ENCODE results near the gene TRIM44.
"Not testable (repeated sequence)": the region's sequence is repeated elsewhere in the genome, so short reads cannot be mapped to it uniquely, and the experiment has no call there.

The TRIM44 gene

DNA sequence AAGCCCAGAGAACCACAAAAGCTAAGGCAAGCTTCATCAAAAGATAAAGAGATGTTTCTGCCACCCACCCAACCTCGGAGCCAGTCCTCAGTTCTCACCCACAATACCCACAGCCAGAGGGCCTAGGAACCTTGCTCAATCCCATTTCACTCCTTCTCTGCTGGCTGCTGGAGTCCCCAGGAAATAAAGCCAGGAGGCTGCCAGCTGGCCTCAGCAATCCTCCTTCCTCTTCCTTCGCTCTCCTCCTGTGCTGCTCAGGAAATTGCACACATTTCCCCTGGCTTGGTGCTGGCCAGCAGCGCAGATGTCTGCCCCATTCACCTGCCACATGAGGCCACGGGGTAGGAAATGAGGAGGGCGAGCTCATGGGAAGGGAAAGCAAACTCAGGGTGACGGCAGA, 189.5 kb downstream of the TRIM44 start:
- DNase-seq (ENCODE audit: low read depth, low spot score): no peak

DNA sequence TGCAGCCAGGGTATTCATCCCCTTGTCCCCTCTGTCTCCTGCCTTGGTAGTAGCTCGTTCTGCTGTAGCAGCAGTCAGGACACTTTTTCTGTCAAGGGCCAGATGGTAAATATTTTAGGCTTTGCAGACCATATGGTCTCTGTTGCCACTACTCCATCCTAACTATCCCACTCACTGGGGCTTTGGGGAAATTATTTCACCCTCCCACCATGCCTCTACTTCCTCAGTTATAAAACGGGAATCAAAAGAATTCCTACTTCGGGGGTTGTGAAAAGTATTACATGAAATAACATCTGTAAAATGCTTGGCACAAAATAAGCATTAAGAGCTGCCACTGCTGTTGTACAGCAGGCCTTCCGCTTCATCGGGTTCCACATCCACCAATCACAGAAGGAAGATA, 191.4 kb downstream of the TRIM44 start:
- no peak for DNase-seq (ENCODE audit: low read depth, low spot score)

DNA sequence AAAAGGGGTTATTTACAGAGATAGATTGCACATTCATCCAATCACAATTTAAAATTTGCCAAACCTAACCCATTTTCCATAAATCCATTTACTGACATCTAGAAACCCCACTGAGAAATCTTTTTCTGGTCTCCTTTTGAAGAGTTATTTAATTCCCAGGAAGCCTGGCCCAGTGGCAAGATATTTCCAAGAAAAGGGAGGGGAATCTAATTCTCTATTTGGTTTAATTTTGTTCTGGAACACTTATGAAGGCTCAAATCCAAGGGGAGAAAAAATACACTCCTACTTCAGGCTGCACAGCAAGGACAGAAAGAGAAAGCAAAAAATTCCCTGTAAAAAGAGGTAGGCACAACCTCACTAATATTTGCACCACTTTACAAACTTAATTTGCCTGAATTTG, 193.1 kb downstream of the TRIM44 start:
- no peak for DNase-seq (ENCODE audit: low read depth, low spot score)

- no peak for DNase-seq (ENCODE audit: low read depth, low spot score)
These were observed 193.7 kb downstream of the TRIM44 start for GRCh38 chr11:35856259-35856658.

DNA sequence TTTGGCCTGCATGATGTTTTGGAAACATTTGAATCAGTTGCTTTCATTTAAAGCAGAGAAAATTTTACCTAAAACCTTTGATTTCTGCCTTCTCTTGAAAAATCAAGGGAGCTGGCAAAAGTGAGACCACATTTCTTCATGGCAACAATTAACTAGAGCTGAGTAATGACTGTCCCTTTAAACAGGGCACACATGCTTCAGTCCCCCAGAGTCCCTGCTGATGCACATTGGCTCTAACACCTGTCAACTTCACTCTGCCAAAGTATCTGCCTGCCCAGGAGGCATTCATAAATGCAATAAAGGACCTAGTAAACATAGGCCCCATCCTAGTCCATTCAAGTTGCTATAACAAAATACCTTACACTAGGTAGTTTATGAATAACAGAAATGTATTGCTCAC, 194.2 kb downstream of the TRIM44 start:
- no peak for DNase-seq (ENCODE audit: low read depth, low spot score)

- DNase-seq (ENCODE audit: low read depth, low spot score): no peak
These were observed 195.3 kb downstream of the TRIM44 start for GRCh38 chr11:35857922-35858321.

- DNase-seq (ENCODE audit: low read depth, low spot score): no peak
These were observed 196.7 kb downstream of the TRIM44 start for GRCh38 chr11:35859301-35859700.

- not testable (repeated sequence) for DNase-seq (ENCODE audit: low read depth, low spot score)
These were observed 197.6 kb downstream of the TRIM44 start for GRCh38 chr11:35860194-35860593.

GRCh38 chr11:35861191-35861590, 198.6 kb downstream of the TRIM44 start:
- no peak for DNase-seq (ENCODE audit: low read depth, low spot score)

- DNase-seq (ENCODE audit: low read depth, low spot score): no peak
These were observed 200.1 kb downstream of the TRIM44 start for GRCh38 chr11:35862666-35863065.

- DNase-seq (ENCODE audit: low read depth, low spot score): no peak
These were observed 201.6 kb downstream of the TRIM44 start for GRCh38 chr11:35864131-35864530.

GRCh38 chr11:35866601-35867000, 204.0 kb downstream of the TRIM44 start:
- DNase-seq (ENCODE audit: low read depth, low spot score): no peak
